Measurements from ENCODE around the gene RAD51D.

DNA sequence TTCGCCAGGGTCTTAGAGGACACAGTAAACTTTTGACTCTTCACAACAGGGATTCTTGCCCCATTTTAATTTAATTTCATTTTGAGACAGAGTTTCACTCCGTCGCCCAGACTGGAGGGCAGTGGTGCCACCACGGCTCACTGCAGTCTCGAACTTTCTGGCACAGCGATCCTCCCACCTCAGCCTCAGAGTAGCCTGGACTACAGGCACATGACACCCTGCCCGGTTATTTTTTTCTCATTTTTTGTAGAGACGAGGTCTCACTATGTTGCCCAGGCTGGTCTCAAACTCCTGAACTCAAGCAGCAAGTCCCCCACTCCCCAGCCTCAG is 22.8 kb upstream of the RAD51D start:
- no peak for TF ChIP-seq ZFP30 (CRISPR knock-in tag; IDR thresholded peaks at IDR 0.05)
- TF ChIP-seq OSR1 (CRISPR knock-in tag; IDR thresholded peaks at IDR 0.05) = no peak
- TF ChIP-seq, protein P1, sequence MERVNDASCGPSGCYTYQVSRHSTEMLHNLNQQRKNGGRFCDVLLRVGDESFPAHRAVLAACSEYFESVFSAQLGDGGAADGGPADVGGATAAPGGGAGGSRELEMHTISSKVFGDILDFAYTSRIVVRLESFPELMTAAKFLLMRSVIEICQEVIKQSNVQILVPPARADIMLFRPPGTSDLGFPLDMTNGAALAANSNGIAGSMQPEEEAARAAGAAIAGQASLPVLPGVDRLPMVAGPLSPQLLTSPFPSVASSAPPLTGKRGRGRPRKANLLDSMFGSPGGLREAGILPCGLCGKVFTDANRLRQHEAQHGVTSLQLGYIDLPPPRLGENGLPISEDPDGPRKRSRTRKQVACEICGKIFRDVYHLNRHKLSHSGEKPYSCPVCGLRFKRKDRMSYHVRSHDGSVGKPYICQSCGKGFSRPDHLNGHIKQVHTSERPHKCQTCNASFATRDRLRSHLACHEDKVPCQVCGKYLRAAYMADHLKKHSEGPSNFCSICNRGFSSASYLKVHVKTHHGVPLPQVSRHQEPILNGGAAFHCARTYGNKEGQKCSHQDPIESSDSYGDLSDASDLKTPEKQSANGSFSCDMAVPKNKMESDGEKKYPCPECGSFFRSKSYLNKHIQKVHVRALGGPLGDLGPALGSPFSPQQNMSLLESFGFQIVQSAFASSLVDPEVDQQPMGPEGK (CRISPR knock-in tag; IDR thresholded peaks at IDR 0.05; ENCODE audit: borderline replicate concordance) = no peak
- TF ChIP-seq, protein P2, sequence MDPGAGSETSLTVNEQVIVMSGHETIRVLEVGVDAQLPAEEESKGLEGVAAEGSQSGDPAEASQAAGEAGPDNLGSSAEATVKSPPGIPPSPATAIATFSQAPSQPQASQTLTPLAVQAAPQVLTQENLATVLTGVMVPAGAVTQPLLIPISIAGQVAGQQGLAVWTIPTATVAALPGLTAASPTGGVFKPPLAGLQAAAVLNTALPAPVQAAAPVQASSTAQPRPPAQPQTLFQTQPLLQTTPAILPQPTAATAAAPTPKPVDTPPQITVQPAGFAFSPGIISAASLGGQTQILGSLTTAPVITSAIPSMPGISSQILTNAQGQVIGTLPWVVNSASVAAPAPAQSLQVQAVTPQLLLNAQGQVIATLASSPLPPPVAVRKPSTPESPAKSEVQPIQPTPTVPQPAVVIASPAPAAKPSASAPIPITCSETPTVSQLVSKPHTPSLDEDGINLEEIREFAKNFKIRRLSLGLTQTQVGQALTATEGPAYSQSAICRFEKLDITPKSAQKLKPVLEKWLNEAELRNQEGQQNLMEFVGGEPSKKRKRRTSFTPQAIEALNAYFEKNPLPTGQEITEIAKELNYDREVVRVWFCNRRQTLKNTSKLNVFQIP (CRISPR knock-in tag; IDR thresholded peaks at IDR 0.05; ENCODE audit: borderline replicate concordance, low read depth) = no peak
- TF ChIP-seq, protein P3, sequence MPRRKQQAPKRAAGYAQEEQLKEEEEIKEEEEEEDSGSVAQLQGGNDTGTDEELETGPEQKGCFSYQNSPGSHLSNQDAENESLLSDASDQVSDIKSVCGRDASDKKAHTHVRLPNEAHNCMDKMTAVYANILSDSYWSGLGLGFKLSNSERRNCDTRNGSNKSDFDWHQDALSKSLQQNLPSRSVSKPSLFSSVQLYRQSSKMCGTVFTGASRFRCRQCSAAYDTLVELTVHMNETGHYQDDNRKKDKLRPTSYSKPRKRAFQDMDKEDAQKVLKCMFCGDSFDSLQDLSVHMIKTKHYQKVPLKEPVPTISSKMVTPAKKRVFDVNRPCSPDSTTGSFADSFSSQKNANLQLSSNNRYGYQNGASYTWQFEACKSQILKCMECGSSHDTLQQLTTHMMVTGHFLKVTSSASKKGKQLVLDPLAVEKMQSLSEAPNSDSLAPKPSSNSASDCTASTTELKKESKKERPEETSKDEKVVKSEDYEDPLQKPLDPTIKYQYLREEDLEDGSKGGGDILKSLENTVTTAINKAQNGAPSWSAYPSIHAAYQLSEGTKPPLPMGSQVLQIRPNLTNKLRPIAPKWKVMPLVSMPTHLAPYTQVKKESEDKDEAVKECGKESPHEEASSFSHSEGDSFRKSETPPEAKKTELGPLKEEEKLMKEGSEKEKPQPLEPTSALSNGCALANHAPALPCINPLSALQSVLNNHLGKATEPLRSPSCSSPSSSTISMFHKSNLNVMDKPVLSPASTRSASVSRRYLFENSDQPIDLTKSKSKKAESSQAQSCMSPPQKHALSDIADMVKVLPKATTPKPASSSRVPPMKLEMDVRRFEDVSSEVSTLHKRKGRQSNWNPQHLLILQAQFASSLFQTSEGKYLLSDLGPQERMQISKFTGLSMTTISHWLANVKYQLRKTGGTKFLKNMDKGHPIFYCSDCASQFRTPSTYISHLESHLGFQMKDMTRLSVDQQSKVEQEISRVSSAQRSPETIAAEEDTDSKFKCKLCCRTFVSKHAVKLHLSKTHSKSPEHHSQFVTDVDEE (CRISPR knock-in tag; IDR thresholded peaks at IDR 0.05) = no peak
- no peak for TF ChIP-seq ZNF565 (CRISPR knock-in tag; conservative IDR thresholded peaks at IDR 0.05; ENCODE audit: low read depth)
- TF ChIP-seq ZC3H10 (CRISPR knock-in tag; IDR thresholded peaks at IDR 0.05) = no peak
- no peak for TF ChIP-seq TOX (CRISPR knock-in tag; IDR thresholded peaks at IDR 0.05; ENCODE audit: borderline replicate concordance)
- no peak for TF ChIP-seq CSDC2 (CRISPR knock-in tag; IDR thresholded peaks at IDR 0.05)
